GM19099 (cell line): ENCODE results near the gene KTI12.

Experiments
- POLR2A ChIP-seq: IDR thresholded peaks from 3 replicates; pipeline ENCODE4 v1.6.1; 2011; ENCODE audit warnings: low read depth; ENCODE audit not compliant: insufficient read length; ENCODE audit errors: extremely low read depth

KTI12 gene

GRCh38 chr1:52054496-52055065 lies 21.0 kb upstream of the KTI12 start:
- no peak for TF ChIP-seq POLR2A

GRCh38 chr1:52053862-52054261 lies 20.3 kb upstream of the KTI12 start:
- no peak for TF ChIP-seq POLR2A

DNA sequence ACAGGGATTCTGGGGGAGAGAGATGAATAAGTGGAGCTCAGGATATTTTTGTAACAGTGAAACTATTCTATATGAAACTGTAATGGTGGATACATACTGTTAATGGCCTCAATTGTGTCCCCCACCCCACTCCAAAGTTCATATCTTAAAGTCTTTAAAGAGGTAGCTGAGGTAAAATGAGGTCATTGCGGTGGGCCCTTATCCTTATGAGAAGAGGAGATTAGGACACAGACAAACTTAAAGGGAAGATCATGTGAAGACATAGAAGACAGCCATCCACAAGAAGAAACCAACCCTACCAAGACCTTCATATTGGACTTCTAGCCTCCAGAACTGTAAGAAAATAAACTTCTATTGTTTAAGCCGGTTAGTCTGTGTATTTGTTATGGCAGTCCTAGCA lies 11.6 kb upstream of the KTI12 start:
- no peak for TF ChIP-seq POLR2A

GRCh38 chr1:52041551-52042185 lies 8.1 kb upstream of the KTI12 start:
- TF ChIP-seq POLR2A, result no peak

DNA sequence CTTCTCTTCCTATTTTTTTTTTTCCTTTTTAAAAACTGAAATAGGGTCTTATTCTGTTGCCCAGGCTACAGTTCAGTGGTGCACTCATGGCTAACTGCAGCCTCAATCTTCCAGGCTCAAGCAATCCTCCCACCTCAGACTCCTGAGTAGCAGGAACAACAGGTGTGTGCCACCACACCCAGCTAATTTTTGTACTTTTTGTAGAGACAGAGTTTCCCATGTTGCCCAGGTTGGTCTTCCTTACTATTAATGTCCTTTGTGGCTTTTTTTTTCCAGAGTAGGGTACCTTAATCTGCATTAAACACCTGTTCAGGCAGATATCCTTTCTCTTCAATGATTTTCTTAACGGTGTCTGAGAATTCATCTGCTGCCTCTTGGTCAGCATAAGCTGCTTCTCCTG lies 4.3 kb upstream of the KTI12 start:
- TF ChIP-seq POLR2A, result no peak

- TF ChIP-seq POLR2A, result no peak
These were observed 3.8 kb upstream of the KTI12 start for GRCh38 chr1:52037402-52037814.

- no peak for TF ChIP-seq POLR2A
These were observed 407 bp upstream of the KTI12 start for GRCh38 chr1:52034050-52034384.

- TF ChIP-seq POLR2A, result peak; percentile 45
These were observed 852 bp downstream of the KTI12 start for GRCh38 chr1:52032785-52033131.

DNA sequence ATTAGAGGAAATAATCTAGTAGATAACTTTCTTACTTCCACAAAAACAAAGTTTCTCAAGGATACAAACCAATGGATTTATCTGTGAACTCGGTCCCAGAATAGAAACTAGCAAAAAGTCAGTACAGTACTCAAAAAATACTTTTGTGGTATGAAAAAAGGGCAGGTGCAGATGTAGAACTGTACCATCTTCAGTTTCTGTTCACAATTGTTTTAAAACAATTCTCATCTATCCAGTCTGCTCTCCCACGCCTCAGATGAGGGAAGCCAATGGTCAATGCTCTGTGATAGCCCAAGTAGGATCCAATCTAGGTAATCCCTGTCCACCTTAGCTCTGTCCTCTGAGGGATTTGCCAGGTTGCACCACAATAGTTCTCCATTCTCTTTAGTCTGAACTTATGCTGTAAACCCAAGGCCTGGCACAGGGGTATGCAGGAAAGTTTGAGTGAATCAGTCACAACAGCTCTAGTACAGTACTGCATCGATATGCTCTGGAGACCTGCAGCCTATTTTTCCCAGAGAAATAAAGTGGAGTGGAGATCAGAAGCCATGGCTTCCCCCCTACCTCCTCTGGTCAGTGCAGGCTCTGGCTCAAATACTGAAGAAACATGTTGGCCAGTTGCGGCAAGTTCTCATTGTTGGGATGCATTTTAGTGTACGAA lies 1.4 kb downstream of the KTI12 start:
- TF ChIP-seq POLR2A, result no peak

DNA sequence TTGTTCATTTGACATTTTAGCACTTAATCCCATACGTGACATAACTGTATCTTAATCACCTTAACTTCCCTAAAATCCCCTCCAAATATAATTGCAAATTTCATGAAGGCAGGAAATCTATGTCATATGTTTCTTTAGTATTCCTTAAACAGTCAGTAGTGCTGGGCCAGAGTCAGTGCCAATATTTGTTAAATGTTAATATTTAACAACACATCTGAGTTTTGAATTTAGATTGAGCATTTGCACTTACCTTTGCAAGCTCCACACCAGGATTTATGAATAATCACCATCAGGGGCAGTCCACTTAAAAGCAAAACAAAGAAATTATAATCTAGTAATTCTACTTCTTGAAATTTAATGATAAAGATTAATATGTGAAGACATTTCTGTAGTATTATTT lies 5.3 kb downstream of the KTI12 start:
- no peak for TF ChIP-seq POLR2A

DNA sequence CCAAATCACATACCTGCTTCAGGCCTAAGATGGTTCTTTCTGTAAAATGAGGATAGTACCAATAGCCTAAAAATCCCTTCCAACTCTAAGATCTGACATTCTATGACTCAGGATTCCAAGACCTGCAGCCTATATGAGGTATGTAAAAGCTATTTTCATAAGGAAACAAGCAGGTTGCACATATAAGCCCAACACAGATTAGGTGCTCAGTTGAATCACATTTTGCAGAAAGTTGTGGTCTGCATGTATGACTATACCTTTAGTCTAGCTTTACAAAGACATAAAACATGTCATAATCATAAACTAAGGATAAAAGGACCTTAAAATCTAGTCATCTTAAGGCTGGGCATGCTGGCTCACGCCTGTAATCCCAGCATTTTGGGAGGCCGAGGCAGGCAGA lies 7.3 kb downstream of the KTI12 start:
- TF ChIP-seq POLR2A, result no peak

DNA sequence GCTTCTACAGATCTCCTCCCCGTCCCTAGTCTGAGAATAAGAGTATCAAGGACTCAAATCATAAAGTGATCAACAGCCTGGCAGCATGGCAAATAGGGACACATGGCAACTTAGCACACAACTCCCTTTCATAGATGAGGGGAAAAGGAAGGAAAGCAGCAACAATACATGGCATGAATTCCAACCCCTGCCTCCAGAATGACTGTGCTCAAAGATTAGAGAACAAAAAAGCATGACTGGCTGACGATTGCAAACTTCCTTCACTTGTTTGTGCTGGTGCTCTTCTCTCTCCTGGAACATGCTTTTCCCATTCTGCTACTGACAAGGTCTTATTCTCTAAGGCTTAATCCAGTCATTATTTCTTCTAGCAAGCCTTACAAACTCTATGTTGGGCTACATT lies 11.5 kb downstream of the KTI12 start:
- no peak for TF ChIP-seq POLR2A

- no peak for TF ChIP-seq POLR2A
These were observed 25.4 kb downstream of the KTI12 start for GRCh38 chr1:52008071-52008809.

DNA sequence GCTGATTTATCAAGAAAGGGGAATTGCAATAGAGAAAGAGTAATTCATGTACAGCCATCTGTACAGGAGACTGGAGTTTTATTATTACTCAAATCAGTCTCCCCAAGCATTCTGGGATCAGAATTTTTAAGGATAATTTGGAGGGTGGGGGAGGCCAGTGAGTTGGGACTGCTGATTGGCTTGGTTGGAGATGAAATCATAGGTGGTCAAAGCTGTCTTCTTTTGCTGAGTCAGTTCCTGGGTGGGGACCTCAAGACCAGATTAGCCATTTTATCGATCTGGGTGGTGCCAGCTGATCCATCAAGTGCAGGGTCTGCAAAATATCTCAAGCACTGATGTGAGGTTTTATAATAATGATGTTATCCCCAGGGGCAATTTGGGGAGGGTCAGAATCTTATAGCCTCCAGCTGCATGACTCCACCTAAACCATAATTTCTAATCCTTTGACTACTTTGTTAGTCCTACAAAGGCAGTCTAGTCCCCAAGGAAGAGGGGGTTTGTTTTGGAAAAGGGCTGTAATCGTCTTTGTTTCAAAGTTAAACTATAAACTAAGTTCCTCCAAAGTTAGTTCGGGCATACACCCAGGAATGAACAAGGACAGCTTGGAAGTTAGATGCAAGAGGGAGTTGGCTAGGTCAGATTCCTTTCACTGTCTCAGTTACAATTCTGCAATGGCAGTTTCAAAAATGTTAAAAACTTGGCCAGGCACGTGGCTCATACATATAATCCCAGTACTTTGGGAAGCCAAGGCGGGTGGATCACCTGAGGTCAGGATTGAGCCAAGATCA lies 26.2 kb downstream of the KTI12 start:
- no peak for TF ChIP-seq POLR2A

DNA sequence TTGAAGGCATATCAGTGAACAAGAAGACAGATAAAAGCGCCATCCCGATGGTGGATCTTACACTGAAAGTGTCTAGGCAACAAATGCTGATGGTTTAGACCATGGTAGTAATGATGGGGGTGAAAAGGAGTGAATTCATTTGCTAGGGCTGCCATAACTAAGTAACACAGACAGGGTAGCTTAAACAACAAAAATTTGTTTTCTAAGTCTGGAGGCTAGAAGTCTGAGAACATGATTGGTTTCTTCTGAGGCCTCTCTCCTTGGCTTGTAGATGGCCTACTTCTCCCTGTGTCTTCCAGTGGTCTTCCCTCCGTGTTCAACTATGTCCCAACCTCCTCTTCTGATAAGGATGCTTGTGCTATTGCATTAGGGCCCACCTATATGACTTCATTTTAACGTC lies 29.7 kb downstream of the KTI12 start:
- TF ChIP-seq POLR2A, result no peak

DNA sequence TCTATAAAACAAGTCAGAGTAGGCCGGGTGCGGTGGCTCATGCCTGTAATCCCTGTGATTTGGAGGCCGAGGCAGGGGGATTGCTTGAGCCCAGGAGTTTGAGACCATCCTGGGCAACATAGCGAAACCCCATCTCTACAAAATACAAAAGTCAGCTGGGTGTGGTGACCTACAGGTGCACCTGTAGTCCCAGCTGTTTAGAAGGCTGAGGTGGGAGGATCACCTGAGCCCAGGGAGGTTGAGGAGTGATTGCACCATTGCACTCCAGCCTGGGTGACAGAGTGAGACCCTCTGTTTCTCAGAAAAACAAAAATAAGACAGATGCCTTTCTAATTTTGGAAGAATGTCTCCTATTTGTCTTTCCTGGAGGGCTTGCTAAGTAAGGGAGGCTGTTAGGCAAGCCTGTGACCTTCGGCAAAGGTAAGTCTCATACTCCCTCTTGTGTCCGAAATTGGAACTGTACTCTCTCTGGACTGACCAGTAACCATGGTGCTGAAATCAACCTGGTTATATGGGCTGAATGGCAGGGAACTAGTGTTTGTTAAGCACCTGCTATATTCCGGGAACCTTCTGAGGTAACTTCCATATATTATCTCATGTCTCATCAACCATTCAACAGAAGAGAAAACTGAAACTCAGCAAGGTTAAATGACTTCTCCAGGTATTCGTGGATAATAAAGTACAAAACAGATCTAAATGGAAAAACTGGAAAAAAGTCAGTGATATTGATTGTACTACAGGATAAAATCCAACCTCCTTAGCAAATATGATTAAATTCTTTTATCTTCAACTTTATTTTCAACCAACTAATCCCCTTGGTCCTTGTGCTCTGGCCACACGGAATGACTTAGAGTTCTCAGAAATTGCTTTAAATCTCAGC lies 31.3 kb downstream of the KTI12 start:
- TF ChIP-seq POLR2A, result no peak
